ENCODE results near the gene USP25.

GRCh38 chr21:15795533-15795932 lies 65.8 kb downstream of the USP25 start:
- TF ChIP-seq POLR2A (IDR thresholded peaks at IDR 0.05; ENCODE audit: extremely low read depth, insufficient read length) (no peak), MAX (IDR thresholded peaks at IDR 0.05; ENCODE audit: low read depth, low read length) (no peak)
